GM23338 (cell line): ENCODE data around the gene HTATSF1.

Source experiments
- CREB1 ChIP-seq: fragments of 250-450 bp; sonication (Bioruptor Pico); IDR thresholded peaks from 2 replicates; pipeline ENCODE4 v1.5.0; 2020; ENCODE audit warnings: low read depth, mild to moderate bottlenecking, moderate library complexity
- EZH2 ChIP-seq: fragments of 200-600 bp; sonication (generic); IDR thresholded peaks from one replicate; pipeline ENCODE4 v1.8.0; 2017; ENCODE audit warnings: antibody characterized with exemption, mild to moderate bottlenecking, low read depth; ENCODE audit not compliant: unreplicated experiment
- EZH2phosphoT487 ChIP-seq: fragments of 200-600 bp; sonication (generic); IDR thresholded peaks from one replicate; pipeline ENCODE4 v1.8.1; 2018; ENCODE audit warnings: antibody characterized with exemption; ENCODE audit not compliant: unreplicated experiment
- JUNB ChIP-seq: IDR thresholded peaks from one replicate; pipeline ENCODE4 v1.6.1; 2016; ENCODE audit warnings: antibody characterized with exemption; ENCODE audit not compliant: unreplicated experiment
- NANOG ChIP-seq: IDR thresholded peaks from 2 replicates; pipeline ENCODE4 v1.6.1; 2016; ENCODE audit warnings: antibody characterized with exemption, borderline replicate concordance
- POLR2AphosphoS5 ChIP-seq: IDR thresholded peaks from 2 replicates; pipeline ENCODE4 v1.6.1; 2016; ENCODE audit warnings: antibody characterized with exemption, low read depth
- ZNF331 ChIP-seq: fragments of 250-450 bp; sonication (Bioruptor Pico); IDR thresholded peaks from 2 replicates; pipeline ENCODE4 v1.5.0; 2020; ENCODE audit warnings: low read depth, mild to moderate bottlenecking, moderate library complexity
- TF ChIP-seq, protein P1 (sequence below), 2 experiments: fragments of 200-600 bp in 1 of 2; sonication (generic) in 1 of 2; conservative IDR thresholded peaks; 2 replicates each; pipeline versions ENCODE4 v1.5.1 to v1.6.1; 2016 to 2017; ENCODE audit warnings: antibody characterized with exemption in 2 of 2, low read depth in 2 of 2, mild to moderate bottlenecking in 2 of 2, moderate library complexity in 1 of 2
- TF ChIP-seq, protein P2 (sequence below): fragments of 250-450 bp; sonication (Bioruptor Pico); IDR thresholded peaks from 2 replicates; pipeline ENCODE4 v1.5.0; 2020; ENCODE audit warnings: mild to moderate bottlenecking, moderate library complexity
- TF ChIP-seq, protein P3 (sequence below): IDR thresholded peaks from one replicate; pipeline ENCODE4 v1.6.1; 2018; ENCODE audit warnings: antibody characterized with exemption; ENCODE audit not compliant: unreplicated experiment

GRCh38 chrX:136528645-136529315, 31.4 kb downstream of the HTATSF1 start:
- TF ChIP-seq, protein P1, sequence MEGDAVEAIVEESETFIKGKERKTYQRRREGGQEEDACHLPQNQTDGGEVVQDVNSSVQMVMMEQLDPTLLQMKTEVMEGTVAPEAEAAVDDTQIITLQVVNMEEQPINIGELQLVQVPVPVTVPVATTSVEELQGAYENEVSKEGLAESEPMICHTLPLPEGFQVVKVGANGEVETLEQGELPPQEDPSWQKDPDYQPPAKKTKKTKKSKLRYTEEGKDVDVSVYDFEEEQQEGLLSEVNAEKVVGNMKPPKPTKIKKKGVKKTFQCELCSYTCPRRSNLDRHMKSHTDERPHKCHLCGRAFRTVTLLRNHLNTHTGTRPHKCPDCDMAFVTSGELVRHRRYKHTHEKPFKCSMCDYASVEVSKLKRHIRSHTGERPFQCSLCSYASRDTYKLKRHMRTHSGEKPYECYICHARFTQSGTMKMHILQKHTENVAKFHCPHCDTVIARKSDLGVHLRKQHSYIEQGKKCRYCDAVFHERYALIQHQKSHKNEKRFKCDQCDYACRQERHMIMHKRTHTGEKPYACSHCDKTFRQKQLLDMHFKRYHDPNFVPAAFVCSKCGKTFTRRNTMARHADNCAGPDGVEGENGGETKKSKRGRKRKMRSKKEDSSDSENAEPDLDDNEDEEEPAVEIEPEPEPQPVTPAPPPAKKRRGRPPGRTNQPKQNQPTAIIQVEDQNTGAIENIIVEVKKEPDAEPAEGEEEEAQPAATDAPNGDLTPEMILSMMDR (conservative IDR thresholded peaks at IDR 0.05; ENCODE audit: low read depth in 2 of 2): no peak
- TF ChIP-seq POLR2AphosphoS5 (no peak), EZH2 (no peak), NANOG (no peak), ZNF331 (CRISPR knock-in tag) (no peak), EZH2phosphoT487 (no peak), CREB1 (CRISPR knock-in tag) (no peak), JUNB (no peak)
- TF ChIP-seq, protein P2, sequence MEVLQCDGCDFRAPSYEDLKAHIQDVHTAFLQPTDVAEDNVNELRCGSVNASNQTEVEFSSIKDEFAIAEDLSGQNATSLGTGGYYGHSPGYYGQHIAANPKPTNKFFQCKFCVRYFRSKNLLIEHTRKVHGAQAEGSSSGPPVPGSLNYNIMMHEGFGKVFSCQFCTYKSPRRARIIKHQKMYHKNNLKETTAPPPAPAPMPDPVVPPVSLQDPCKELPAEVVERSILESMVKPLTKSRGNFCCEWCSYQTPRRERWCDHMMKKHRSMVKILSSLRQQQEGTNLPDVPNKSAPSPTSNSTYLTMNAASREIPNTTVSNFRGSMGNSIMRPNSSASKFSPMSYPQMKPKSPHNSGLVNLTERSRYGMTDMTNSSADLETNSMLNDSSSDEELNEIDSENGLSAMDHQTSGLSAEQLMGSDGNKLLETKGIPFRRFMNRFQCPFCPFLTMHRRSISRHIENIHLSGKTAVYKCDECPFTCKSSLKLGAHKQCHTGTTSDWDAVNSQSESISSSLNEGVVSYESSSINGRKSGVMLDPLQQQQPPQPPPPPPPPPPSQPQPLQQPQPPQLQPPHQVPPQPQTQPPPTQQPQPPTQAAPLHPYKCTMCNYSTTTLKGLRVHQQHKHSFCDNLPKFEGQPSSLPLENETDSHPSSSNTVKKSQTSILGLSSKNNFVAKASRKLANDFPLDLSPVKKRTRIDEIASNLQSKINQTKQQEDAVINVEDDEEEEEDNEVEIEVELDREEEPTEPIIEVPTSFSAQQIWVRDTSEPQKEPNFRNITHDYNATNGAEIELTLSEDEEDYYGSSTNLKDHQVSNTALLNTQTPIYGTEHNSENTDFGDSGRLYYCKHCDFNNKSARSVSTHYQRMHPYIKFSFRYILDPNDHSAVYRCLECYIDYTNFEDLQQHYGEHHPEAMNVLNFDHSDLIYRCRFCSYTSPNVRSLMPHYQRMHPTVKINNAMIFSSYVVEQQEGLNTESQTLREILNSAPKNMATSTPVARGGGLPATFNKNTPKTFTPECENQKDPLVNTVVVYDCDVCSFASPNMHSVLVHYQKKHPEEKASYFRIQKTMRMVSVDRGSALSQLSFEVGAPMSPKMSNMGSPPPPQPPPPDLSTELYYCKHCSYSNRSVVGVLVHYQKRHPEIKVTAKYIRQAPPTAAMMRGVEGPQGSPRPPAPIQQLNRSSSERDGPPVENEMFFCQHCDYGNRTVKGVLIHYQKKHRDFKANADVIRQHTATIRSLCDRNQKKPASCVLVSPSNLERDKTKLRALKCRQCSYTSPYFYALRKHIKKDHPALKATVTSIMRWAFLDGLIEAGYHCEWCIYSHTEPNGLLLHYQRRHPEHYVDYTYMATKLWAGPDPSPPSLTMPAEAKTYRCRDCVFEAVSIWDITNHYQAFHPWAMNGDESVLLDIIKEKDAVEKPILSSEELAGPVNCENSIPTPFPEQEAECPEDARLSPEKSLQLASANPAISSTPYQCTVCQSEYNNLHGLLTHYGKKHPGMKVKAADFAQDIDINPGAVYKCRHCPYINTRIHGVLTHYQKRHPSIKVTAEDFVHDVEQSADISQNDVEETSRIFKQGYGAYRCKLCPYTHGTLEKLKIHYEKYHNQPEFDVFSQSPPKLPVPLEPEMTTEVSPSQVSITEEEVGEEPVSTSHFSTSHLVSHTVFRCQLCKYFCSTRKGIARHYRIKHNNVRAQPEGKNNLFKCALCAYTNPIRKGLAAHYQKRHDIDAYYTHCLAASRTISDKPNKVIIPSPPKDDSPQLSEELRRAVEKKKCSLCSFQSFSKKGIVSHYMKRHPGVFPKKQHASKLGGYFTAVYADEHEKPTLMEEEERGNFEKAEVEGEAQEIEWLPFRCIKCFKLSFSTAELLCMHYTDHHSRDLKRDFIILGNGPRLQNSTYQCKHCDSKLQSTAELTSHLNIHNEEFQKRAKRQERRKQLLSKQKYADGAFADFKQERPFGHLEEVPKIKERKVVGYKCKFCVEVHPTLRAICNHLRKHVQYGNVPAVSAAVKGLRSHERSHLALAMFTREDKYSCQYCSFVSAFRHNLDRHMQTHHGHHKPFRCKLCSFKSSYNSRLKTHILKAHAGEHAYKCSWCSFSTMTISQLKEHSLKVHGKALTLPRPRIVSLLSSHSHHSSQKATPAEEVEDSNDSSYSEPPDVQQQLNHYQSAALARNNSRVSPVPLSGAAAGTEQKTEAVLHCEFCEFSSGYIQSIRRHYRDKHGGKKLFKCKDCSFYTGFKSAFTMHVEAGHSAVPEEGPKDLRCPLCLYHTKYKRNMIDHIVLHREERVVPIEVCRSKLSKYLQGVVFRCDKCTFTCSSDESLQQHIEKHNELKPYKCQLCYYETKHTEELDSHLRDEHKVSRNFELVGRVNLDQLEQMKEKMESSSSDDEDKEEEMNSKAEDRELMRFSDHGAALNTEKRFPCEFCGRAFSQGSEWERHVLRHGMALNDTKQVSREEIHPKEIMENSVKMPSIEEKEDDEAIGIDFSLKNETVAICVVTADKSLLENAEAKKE (CRISPR knock-in tag): no peak
- TF ChIP-seq, protein P3, sequence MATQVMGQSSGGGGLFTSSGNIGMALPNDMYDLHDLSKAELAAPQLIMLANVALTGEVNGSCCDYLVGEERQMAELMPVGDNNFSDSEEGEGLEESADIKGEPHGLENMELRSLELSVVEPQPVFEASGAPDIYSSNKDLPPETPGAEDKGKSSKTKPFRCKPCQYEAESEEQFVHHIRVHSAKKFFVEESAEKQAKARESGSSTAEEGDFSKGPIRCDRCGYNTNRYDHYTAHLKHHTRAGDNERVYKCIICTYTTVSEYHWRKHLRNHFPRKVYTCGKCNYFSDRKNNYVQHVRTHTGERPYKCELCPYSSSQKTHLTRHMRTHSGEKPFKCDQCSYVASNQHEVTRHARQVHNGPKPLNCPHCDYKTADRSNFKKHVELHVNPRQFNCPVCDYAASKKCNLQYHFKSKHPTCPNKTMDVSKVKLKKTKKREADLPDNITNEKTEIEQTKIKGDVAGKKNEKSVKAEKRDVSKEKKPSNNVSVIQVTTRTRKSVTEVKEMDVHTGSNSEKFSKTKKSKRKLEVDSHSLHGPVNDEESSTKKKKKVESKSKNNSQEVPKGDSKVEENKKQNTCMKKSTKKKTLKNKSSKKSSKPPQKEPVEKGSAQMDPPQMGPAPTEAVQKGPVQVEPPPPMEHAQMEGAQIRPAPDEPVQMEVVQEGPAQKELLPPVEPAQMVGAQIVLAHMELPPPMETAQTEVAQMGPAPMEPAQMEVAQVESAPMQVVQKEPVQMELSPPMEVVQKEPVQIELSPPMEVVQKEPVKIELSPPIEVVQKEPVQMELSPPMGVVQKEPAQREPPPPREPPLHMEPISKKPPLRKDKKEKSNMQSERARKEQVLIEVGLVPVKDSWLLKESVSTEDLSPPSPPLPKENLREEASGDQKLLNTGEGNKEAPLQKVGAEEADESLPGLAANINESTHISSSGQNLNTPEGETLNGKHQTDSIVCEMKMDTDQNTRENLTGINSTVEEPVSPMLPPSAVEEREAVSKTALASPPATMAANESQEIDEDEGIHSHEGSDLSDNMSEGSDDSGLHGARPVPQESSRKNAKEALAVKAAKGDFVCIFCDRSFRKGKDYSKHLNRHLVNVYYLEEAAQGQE: no peak
